Ectodermal cell (in vitro differentiated cells): ENCODE results near the gene SF3A1.

Source experiments
- H3K27ac ChIP-seq: 2 replicates; pipeline ENCODE4 v1.7.0; 2013; ENCODE audit warnings: mild to moderate bottlenecking, low read depth, low read length; ENCODE audit not compliant: insufficient read depth, poor library complexity, severe bottlenecking
- H3K27me3 ChIP-seq: 2 replicates; pipeline ENCODE4 v1.7.0; 2013; ENCODE audit warnings: mild to moderate bottlenecking, low read length; ENCODE audit not compliant: insufficient read depth, control insufficient read depth, poor library complexity, severe bottlenecking
- H3K36me3 ChIP-seq: one replicate; pipeline ENCODE4 v1.7.0; 2013; ENCODE audit warnings: low read length; ENCODE audit not compliant: control insufficient read depth, insufficient read depth
- H3K4me1 ChIP-seq: one replicate; pipeline ENCODE4 v1.7.0; 2013; ENCODE audit warnings: low read length; ENCODE audit not compliant: control insufficient read depth, insufficient read depth
- H3K4me3 ChIP-seq: 2 replicates; pipeline ENCODE4 v1.7.0; 2013; ENCODE audit warnings: low read depth, low read length, control low read depth; ENCODE audit not compliant: insufficient read depth
- H3K9me3 ChIP-seq: 2 replicates; pipeline ENCODE4 v1.7.0; 2013; ENCODE audit warnings: mild to moderate bottlenecking, low read length, moderate library complexity; ENCODE audit not compliant: control insufficient read depth
- WGBS, 2 experiments: methylation state at CpG; one replicate each; pipeline ENCODE4 v1.1.7; 2013; ENCODE audit warnings: missing lambda C conversion rate in 2 of 2; 5-methylcytosine and 5-hydroxymethylcytosine counted together

Gene SF3A1

GRCh38 chr22:30335236-30335635 is 21.5 kb downstream of the SF3A1 start:
- no peak overlapping the region for H3K4me3 ChIP-seq
- WGBS, 2 experiments, result 90 to 96% methylated on average over 1 of the region's 1 CpG
- no peaks in the 10 kb centered on the region for H3K27me3 ChIP-seq
- H3K27ac ChIP-seq, result no peak overlapping the region
- H3K9me3 ChIP-seq, result no peaks in the 10 kb centered on the region
- H3K36me3 ChIP-seq, result peaks cover 75% of the 10 kb centered on the region
- no peaks in the 10 kb centered on the region for H3K4me1 ChIP-seq

- Histone ChIP-seq H3K27ac (no peak overlapping the region), H3K4me3 (no peak overlapping the region), H3K27me3 (no peaks in the 10 kb centered on the region), H3K36me3 (peaks cover 69% of the 10 kb centered on the region), H3K9me3 (no peaks in the 10 kb centered on the region), H3K4me1 (no peaks in the 10 kb centered on the region)
- 94 to 100% methylated on average over 4 of the region's 4 CpGs for WGBS, 2 experiments
Observed at GRCh38 chr22:30334646-30335045, 22.0 kb downstream of the SF3A1 start.

GRCh38 chr22:30333707-30334087 is 23.0 kb downstream of the SF3A1 start:
- no peaks in the 10 kb centered on the region for H3K9me3 ChIP-seq
- no peak overlapping the region for H3K4me3 ChIP-seq
- no peaks in the 10 kb centered on the region for H3K4me1 ChIP-seq
- no peak overlapping the region for H3K27ac ChIP-seq
- no peaks in the 10 kb centered on the region for H3K27me3 ChIP-seq
- 95 to 100% methylated on average over 3 of the region's 3 CpGs for WGBS, 2 experiments
- peaks cover 61% of the 10 kb centered on the region for H3K36me3 ChIP-seq

GRCh38 chr22:30332994-30333706 is 23.5 kb downstream of the SF3A1 start:
- peaks cover 56% of the 10 kb centered on the region for H3K36me3 ChIP-seq
- H3K27me3 ChIP-seq, result no peaks in the 10 kb centered on the region
- H3K4me3 ChIP-seq, result no peak overlapping the region
- 93 to 95% methylated on average over 2 of the region's 2 CpGs for WGBS, 2 experiments
- H3K4me1 ChIP-seq, result no peaks in the 10 kb centered on the region
- H3K27ac ChIP-seq, result no peak overlapping the region
- no peaks in the 10 kb centered on the region for H3K9me3 ChIP-seq

GRCh38 chr22:30332551-30332950 is 24.1 kb downstream of the SF3A1 start:
- no peaks in the 10 kb centered on the region for H3K27me3 ChIP-seq
- no peaks in the 10 kb centered on the region for H3K9me3 ChIP-seq
- no peak overlapping the region for H3K4me3 ChIP-seq
- 90 to 94% methylated on average over 5 of the region's 5 CpGs for WGBS, 2 experiments
- H3K27ac ChIP-seq, result no peak overlapping the region
- H3K36me3 ChIP-seq, result peaks cover 51% of the 10 kb centered on the region
- no peaks in the 10 kb centered on the region for H3K4me1 ChIP-seq

GRCh38 chr22:30328466-30329049 is 28.1 kb downstream of the SF3A1 start:
- 88 to 93% methylated on average over 3 of the region's 3 CpGs for WGBS, 2 experiments
- Histone ChIP-seq H3K27ac (no peak overlapping the region), H3K36me3 (peaks cover 12% of the 10 kb centered on the region), H3K4me1 (peaks cover 11% of the 10 kb centered on the region), H3K27me3 (no peaks in the 10 kb centered on the region), H3K9me3 (no peaks in the 10 kb centered on the region), H3K4me3 (no peak overlapping the region)

- no peak overlapping the region for H3K27ac ChIP-seq
- H3K9me3 ChIP-seq, result no peaks in the 10 kb centered on the region
- H3K27me3 ChIP-seq, result no peaks in the 10 kb centered on the region
- peaks cover 5% of the 10 kb centered on the region for H3K36me3 ChIP-seq
- H3K4me3 ChIP-seq, result no peak overlapping the region
- H3K4me1 ChIP-seq, result peaks cover 11% of the 10 kb centered on the region
- WGBS, 2 experiments, result 71 to 77% methylated on average over 5 of the region's 5 CpGs
Observed at GRCh38 chr22:30327864-30328345, 28.8 kb downstream of the SF3A1 start.

GRCh38 chr22:30326706-30327362 is 29.9 kb downstream of the SF3A1 start, which contains the start of gene TBC1D10A:
Gene TBC1D10A, minus strand, starts transcription at chr22:30326941. Its CDS starts 60 bp downstream, at chr22:30326881.
- H3K27ac ChIP-seq, result peak within 1 kb of the TSS; percentile 55
- no peaks in the 10 kb centered on the region for H3K9me3 ChIP-seq
- no peaks in the 10 kb centered on the region for H3K27me3 ChIP-seq
- H3K4me3 ChIP-seq, result peak within 1 kb of the TSS; percentile 73
- WGBS, 2 experiments, result 1% methylated on average over 68 to 69 of the region's 69 CpGs
- H3K4me1 ChIP-seq, result peaks cover 11% of the 10 kb centered on the region
- H3K36me3 ChIP-seq, result peaks cover 5% of the 10 kb centered on the region

- peaks cover 11% of the 10 kb centered on the region for H3K4me1 ChIP-seq
- peaks cover 5% of the 10 kb centered on the region for H3K36me3 ChIP-seq
- 1 to 2% methylated on average over 33 to 34 of the region's 34 CpGs for WGBS, 2 experiments
- no peak overlapping the region for H3K27ac ChIP-seq
- no peaks in the 10 kb centered on the region for H3K9me3 ChIP-seq
- no peaks in the 10 kb centered on the region for H3K27me3 ChIP-seq
- peak overlapping the region; percentile 73 for H3K4me3 ChIP-seq
Observed at GRCh38 chr22:30326255-30326705, 30.4 kb downstream of the SF3A1 start.

GRCh38 chr22:30325724-30326254 is 30.9 kb downstream of the SF3A1 start:
- H3K27me3 ChIP-seq, result no peaks in the 10 kb centered on the region
- peaks cover 11% of the 10 kb centered on the region for H3K4me1 ChIP-seq
- H3K9me3 ChIP-seq, result no peaks in the 10 kb centered on the region
- H3K4me3 ChIP-seq, result peak overlapping the region; percentile 73
- WGBS, 2 experiments, result 60 to 61% methylated on average over 14 of the region's 14 CpGs
- no peak overlapping the region for H3K27ac ChIP-seq
- H3K36me3 ChIP-seq, result peaks cover 5% of the 10 kb centered on the region
